DMS153 treated with DMSO at 0.1 percent for 48 hours (cell line): ENCODE results near the gene SLC6A14.

ENCODE experiments used
- DNase-seq: peaks from one replicate; lab custom pipeline; 2025; ENCODE audit not compliant: unreplicated experiment; lab: John Stamatoyannopoulos, UW

SLC6A14 gene, protein sequence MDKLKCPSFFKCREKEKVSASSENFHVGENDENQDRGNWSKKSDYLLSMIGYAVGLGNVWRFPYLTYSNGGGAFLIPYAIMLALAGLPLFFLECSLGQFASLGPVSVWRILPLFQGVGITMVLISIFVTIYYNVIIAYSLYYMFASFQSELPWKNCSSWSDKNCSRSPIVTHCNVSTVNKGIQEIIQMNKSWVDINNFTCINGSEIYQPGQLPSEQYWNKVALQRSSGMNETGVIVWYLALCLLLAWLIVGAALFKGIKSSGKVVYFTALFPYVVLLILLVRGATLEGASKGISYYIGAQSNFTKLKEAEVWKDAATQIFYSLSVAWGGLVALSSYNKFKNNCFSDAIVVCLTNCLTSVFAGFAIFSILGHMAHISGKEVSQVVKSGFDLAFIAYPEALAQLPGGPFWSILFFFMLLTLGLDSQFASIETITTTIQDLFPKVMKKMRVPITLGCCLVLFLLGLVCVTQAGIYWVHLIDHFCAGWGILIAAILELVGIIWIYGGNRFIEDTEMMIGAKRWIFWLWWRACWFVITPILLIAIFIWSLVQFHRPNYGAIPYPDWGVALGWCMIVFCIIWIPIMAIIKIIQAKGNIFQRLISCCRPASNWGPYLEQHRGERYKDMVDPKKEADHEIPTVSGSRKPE

DNA sequence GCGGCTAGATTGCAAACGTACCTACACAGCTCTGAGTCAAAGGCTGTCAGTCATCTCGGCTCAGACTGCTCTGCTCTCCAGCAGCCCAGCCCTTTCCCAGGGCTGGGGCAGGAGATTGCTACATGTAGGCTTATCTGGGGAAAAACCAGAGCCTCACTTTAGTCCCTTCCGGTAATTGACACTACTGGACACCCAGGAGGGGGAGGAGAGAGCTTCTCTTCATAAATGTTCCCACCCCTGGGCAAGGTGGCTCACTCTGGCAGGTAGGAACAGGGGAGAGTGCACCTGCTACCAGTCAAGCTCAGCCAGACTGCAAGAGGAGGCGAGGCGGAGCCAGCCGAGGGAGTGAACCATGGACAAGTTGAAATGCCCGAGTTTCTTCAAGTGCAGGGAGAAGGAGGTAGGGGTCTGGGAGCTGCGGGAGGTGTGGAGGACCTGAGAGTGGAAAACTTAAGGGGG is at the start of gene SLC6A14:
SLC6A14 (plus strand) TSS at position 249 of the 459 bp plus-strand sequence; CDS start at position 353, 104 bp downstream.
- no peak for DNase-seq

DNA sequence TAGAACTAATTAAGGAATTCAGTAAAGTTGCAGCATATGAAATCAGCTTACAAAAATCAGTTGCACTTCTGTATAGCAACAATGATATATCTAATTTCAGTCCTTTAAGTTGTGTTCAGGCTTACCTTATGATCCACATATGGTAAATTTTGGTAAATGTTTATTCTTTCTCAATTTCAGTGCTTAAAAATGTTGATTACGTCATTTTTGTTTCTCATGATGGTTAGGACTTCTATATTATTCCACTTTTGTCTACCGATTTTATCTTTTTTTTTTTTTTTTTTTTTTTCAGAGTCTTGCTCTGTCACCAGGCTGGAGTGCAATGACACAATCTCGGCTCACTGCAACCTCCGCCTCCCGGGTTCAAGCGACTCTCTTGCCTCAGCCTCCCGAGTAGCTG is 40.7 kb upstream of the SLC6A14 start:
- no peak for DNase-seq

DNA sequence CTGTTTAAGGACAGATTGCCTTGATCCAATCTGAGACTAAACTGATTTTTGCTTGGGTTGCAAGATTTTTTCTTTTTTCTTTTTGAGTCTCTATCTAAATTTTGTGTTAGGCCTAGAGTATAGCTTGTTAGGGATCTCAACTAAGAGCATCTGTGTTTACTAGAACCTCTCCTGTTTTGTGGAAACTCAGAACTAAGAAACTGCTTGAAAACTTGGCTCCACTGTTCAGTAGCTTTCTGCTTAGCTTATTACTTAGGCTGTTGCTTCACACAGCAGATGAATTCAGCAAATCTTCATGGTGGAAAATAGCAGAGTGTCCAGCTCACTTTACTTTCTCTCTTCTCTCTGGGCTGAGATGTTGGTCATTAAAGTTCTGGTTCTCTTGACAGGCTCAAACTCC is 36.7 kb upstream of the SLC6A14 start:
- DNase-seq: no peak

DNA sequence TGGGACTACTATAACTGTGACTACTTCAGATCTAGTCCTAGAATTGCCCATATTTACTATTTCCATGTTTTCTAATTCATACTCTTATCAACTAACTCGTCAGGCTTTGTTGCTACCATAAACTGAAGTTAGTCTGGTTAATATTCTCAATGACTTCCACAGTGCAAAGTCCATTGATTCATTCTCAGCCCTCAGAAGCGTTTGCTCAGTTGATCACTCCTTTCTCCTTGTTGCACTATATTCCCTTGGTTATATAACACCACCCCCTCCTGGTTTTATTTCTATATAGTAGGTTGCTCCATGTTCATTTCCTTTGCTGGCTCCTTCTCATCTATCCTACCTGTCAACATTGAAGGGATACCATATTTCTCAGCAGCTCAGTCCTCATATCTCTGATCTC is 27.2 kb upstream of the SLC6A14 start:
- no peak for DNase-seq

DNA sequence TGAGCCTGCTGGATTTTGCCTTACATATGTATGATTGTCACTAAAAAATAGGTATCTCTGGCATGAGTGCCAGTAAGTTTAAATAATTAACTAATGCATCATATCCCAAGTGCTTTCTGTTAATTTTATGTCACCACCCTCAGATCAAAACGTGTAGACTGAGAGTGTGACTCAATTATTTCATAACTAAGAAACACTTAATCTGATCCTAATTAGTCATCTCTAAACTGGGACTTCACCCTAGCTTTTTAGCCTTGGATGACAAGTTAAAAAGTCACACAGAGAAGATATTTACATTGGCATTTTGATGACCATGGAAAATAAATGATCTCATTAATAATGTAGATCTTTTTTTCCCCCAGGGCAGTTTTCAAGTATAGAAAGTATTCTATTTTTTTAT is 23.1 kb upstream of the SLC6A14 start:
- DNase-seq: no peak

DNA sequence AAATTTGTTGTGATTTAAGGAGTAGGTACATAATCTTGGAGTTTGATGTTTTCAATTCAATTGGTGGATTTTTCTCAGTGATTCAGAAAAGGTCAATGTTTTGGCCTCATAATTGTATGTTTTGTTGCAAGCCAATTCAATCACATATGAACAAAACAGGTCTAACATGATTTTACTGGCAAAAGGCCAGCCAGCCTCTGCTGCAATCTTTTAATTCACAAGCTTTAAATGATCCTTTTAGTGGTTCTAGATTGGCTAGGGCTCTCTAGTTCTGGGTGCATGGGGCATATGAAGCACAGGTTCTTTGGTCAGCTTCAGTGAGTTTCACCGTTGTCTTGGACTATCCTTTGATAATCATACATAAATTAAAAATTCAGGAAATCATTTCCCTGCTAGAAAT is 19.2 kb upstream of the SLC6A14 start:
- DNase-seq: no peak

DNA sequence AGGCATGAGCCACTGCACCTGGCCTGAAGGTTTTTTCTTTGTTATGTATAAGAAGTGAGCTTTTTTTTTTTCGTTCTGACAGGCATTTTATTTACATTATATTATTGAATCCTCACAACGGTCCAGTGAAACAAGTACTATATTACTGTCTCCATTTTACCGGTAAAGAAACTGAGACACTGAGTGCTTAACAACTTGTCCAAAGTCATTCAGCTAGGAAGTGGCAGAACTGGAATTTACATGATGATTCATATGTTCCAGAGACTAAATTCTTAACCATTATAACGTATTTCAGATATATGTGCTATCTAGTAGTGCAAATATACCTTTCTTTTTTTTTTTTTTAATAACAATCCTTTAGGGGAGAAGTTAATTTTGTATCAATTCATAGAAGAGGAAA is 18.4 kb upstream of the SLC6A14 start:
- no peak for DNase-seq

DNA sequence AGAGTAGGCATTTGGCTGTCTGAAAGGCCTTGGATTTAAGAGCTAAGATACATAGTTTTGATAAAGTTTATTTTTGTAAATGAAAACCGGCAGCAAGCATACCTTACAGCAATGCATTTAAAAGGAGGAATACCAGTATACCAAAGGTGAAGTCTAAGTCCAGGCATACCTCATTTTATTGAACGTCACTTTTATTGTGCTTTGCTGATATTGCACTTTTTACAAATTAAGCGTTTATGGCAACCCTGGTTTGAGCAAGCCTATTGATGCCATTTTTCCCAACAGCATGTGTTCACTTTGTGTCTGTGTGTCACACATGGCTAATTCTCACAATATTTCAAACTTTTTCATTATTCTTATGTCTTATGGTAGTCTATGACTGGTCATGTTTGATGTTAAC is 8.4 kb upstream of the SLC6A14 start:
- no peak for DNase-seq

DNA sequence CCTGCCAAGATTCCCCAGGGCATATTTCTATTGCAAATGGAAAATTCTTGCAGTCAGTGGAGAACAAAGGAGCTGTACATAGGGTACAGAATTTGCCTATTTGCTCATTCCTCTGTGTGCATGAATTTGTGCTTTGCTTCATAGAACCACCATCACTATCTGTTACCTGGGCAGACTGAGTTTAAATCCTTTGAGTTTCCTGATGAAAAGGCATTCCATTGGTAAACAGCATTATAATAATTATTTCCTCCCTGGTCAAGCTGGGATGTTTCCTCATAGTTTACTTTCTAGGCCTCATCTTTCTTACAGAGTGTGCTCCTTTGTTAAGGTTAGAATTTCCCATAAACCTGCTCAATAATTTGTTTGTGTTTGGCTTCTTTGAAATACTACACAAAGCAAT is 809 bp upstream of the SLC6A14 start:
- no peak for DNase-seq

DNA sequence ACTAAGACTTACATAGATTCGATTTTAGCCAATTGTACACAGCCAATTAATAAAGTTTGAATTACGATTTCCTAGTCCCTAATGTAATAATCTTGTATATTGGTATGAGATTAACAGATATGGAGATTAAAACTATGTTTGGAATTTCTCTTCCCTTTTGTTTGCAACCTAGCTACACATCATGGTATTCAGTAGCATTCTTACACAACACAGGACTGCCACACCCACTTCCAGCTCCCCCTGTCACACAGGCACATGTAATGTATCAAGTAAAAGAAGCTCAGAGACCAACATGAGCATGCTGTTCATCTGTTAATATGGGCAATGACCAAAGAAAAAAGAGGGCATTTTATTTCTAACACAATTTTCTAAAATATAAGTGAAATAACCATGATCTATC is 12.8 kb downstream of the SLC6A14 start:
- DNase-seq: no peak

DNA sequence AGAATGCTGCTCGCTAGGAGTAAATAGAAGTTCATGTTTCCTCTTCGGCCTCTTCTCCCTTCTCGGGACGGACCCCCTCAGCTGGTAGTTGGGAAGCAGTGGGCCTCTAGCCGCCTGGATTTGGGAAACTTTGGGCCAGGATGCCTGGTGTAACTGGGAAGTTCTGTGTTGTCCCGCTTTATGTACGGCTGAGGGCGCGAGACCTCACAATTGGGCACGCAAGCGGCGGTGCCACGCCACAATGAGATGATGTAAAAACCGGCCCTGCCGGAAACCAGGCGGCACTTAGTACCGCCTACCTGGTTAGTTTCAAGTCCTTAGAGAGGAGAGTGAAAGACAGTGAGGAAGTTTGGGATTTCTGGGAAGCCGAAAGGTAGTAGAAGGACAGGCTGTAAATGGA is 26.4 kb downstream of the SLC6A14 start, which contains the start of gene CT83:
CT83 (minus strand) TSS at position 155 of the 400 bp plus-strand sequence; CDS start at position 35, 120 bp downstream.
- no peak for DNase-seq

DNA sequence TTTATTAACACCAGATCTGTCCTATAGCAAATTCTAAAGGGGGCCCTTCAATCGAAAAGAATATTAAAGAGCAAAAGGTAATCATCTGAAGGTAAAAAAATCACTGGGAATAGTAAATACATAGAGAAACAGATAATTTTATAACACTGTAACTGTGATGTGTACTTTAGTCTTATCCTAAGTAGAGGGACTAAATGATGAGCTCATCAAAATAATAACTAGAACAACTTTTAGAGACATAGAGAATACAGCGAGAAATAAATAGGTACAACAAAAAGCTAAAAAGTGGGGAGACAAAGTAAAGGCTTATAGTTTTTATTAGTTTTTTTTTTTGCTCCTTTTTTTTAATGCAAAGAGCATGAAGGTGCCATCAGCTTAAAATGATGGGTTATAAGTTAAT is 43.7 kb downstream of the SLC6A14 start:
- DNase-seq: no peak

DNA sequence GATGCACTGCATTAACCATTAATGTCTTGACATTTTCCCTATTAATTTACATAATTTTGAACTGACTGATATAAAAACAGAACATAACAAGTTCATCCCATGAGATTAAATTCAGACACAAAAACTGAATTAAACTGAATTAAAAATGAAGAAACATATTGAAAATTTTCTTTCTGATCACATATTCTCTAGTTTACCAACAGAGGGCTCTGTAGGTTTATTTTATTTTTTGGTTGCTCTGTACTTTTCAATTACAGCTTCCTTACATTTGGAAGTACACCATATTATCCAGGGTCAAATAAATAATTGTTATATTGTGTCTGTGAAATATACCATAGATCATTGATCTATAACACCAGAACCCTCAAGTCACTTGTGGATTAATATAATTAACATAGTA is 53.7 kb downstream of the SLC6A14 start:
- peak; percentile 2 for DNase-seq

DNA sequence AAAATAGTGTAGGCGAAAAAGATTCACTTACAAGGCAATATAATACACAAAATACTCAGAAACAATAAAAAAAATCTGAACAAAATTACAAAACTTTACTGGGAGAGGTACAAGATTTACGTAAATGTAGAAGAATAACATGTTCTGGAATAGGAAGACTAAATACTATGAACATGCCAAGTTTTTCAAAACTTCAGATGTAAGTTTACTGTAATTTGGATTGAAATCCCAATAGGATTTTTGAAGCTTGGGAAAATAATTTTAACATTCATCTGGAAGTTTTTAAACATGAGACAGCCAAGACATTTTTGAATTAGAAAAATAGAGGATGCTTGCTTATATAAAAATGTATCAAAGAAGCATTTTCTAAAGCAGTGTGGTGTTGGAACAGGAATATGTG is 56.9 kb downstream of the SLC6A14 start:
- no peak for DNase-seq

DNA sequence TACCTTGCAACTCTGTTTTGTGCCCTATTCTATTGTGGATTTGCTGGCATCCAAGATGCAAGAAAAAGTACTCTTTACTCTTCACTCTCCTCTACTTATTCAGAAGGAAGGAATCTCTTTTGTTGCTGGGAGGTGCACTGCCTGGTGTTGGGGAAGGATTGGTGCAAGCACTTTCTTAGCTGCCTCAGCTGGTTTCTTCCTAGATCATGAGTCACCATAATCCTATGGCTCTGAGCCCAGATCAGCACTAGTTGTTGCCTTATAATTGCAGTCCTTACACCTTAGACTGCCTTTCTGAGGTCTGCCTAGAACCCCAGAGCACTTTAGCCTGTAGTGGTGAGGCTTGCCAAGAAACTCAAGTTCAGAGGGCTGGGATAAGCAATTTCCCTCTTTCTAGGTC is 63.4 kb downstream of the SLC6A14 start:
- no peak for DNase-seq
